Trophoblast cell (in vitro differentiated cells and primary cell): Measurements from ENCODE around the gene DEDD.

Experiments used
- DNase-seq, 2 donors: peaks; one replicate each; pipeline ENCODE4 v3.0.0-alpha.2; 2016
- H2AFZ ChIP-seq: 2 replicates; pipeline ENCODE4 v1.6.1; 2013; ENCODE audit warnings: low read length, moderate library complexity, mild to moderate bottlenecking; ENCODE audit not compliant: insufficient read depth, poor library complexity
- H2AK5ac ChIP-seq: 2 replicates; pipeline ENCODE4 v1.6.1; 2013; ENCODE audit warnings: mild to moderate bottlenecking, low read length
- H2BK120ac ChIP-seq: 2 replicates; pipeline ENCODE4 v1.6.1; 2013; ENCODE audit warnings: low read length, mild to moderate bottlenecking, moderate library complexity; ENCODE audit not compliant: insufficient read depth, poor library complexity
- H2BK12ac ChIP-seq: 2 replicates; pipeline ENCODE4 v1.6.1; 2013; ENCODE audit warnings: mild to moderate bottlenecking, low read length, moderate library complexity
- H2BK5ac ChIP-seq: 2 replicates; pipeline ENCODE4 v1.6.1; 2013; ENCODE audit warnings: low read length, low read depth, moderate library complexity, mild to moderate bottlenecking; ENCODE audit not compliant: poor library complexity
- H3K14ac ChIP-seq: 2 replicates; pipeline ENCODE4 v1.6.1; 2013; ENCODE audit warnings: mild to moderate bottlenecking, low read length
- H3K18ac ChIP-seq: 2 replicates; pipeline ENCODE4 v1.6.1; 2013; ENCODE audit warnings: mild to moderate bottlenecking, low read length
- H3K23ac ChIP-seq: 2 replicates; pipeline ENCODE4 v1.6.1; 2013; ENCODE audit warnings: low read length
- H3K27ac ChIP-seq: 2 replicates; pipeline ENCODE4 v1.5.1; 2013; ENCODE audit warnings: low read depth, mild to moderate bottlenecking, inconsistent platforms, low read length, moderate library complexity
- H3K27me3 ChIP-seq: 2 replicates; pipeline ENCODE4 v1.6.1; 2013; ENCODE audit warnings: inconsistent platforms, mild to moderate bottlenecking, low read length, moderate library complexity; ENCODE audit not compliant: insufficient read depth
- H3K36me3 ChIP-seq, 2 experiments: 1 replicate in 1 of 2; 2 replicates in 1 of 2; pipeline ENCODE4 v1.6.1; 2013; ENCODE audit warnings: low read length in 2 of 2, mild to moderate bottlenecking in 2 of 2, moderate library complexity in 1 of 2; ENCODE audit not compliant: insufficient read depth in 2 of 2, control insufficient read depth in 1 of 2
- H3K4ac ChIP-seq: 2 replicates; pipeline ENCODE4 v1.6.1; 2013; ENCODE audit warnings: low read depth, mild to moderate bottlenecking, low read length, moderate library complexity
- H3K4me1 ChIP-seq, 2 experiments: 1 replicate in 1 of 2; 2 replicates in 1 of 2; pipeline ENCODE4 v1.6.1; 2013; ENCODE audit warnings: low read length in 2 of 2, mild to moderate bottlenecking in 2 of 2, moderate library complexity in 1 of 2; ENCODE audit not compliant: insufficient read depth in 2 of 2, control insufficient read depth in 1 of 2
- H3K4me2 ChIP-seq: 2 replicates; pipeline ENCODE4 v1.6.1; 2013; ENCODE audit warnings: inconsistent platforms, mild to moderate bottlenecking, low read length, moderate library complexity
- H3K4me3 ChIP-seq: 2 replicates; pipeline ENCODE4 v1.5.1; 2013; ENCODE audit warnings: mild to moderate bottlenecking, low read depth, low read length, inconsistent platforms
- H3K79me1 ChIP-seq: one replicate; pipeline ENCODE4 v1.6.1; 2013; ENCODE audit warnings: low read length
- H3K79me2 ChIP-seq: 2 replicates; pipeline ENCODE4 v1.6.1; 2013; ENCODE audit warnings: low read length, mild to moderate bottlenecking; ENCODE audit not compliant: control insufficient read depth, insufficient read depth, poor library complexity
- H3K9ac ChIP-seq: 2 replicates; pipeline ENCODE4 v1.6.1; 2013; ENCODE audit warnings: mild to moderate bottlenecking, low read length
- H3K9me3 ChIP-seq: 2 replicates; pipeline ENCODE4 v1.6.1; 2013; ENCODE audit warnings: low read depth, mild to moderate bottlenecking, control low read depth, inconsistent platforms, low read length; ENCODE audit not compliant: insufficient read depth
- H4K12ac ChIP-seq: 2 replicates; pipeline ENCODE4 v1.6.1; 2013; ENCODE audit warnings: low read depth, mild to moderate bottlenecking, low read length, moderate library complexity
- H4K8ac ChIP-seq: 2 replicates; pipeline ENCODE4 v1.6.1; 2013; ENCODE audit warnings: low read depth, mild to moderate bottlenecking, low read length, moderate library complexity
- H4K91ac ChIP-seq: one replicate; pipeline ENCODE4 v1.6.1; 2013; ENCODE audit warnings: low read depth, mild to moderate bottlenecking, low read length, moderate library complexity
- WGBS: extraction: QIAGEN DNeasy Blood & Tissue Kit; methylation state at CpG from one replicate; pipeline ENCODE4 v1.1.7; 2013; ENCODE audit warnings: missing lambda C conversion rate; ENCODE audit not compliant: insufficient read length, insufficient coverage; ENCODE audit errors: extremely low coverage; 5-methylcytosine and 5-hydroxymethylcytosine counted together

The DEDD gene

DNA sequence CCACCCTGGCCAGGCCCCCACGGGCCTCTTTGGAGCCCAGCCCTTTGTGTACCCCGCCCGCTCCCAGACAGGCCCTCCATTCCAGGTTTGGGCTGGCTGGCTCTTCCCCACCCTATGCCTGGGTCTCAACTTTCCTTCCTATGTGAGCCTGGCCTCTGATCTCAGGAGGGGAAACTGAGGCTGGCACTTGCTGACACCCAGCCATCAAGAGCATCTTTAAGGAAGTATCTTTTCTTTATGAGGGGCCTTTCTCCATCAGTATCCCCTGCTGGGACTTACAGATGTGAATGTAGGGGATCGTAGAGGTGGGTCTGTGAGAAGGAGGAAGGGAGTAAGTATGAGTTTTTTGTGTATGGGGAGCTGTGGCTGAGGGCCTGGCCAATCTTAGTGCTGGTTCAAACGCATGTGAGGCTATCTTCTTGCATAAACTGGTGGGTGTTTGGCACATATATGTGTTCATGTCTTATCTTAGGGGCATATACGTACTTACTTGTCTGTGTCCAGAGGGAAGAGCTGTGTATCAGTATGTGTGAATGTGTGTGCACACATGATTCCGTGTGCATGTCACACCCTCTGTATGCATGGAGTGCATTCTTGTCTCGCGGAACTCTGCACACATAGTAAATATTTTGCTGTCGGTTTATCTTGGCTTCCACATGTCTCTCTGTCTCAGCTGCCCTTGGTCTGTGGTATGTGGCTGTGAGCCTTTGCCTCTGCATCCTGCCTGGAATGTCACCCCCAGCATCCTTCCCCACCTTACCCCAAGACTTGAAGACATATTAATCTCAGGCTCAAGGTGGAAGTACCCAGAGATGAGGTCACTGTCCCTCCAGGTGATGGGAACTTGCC is 48.5 kb downstream of the DEDD start:
- H2BK12ac ChIP-seq = peak overlapping the region; percentile 89
- no peaks in the 10 kb centered on the region for H3K9me3 ChIP-seq
- H3K4me3 ChIP-seq = no peak overlapping the region
- peak overlapping the region; percentile 36 for H4K12ac ChIP-seq
- peak overlapping the region; percentile 99 for H3K27ac ChIP-seq
- peak overlapping the region; percentile 54 for H3K4ac ChIP-seq
- H3K4me1 ChIP-seq = peaks cover 75 to 86% of the 10 kb centered on the region in 2 experiments
- H3K4me2 ChIP-seq = peak overlapping the region; percentile 49
- H2BK5ac ChIP-seq = peak overlapping the region; percentile 99
- H4K8ac ChIP-seq = peak overlapping the region; percentile 67
- peak; percentile 78 to 82 for DNase-seq
- peak overlapping the region; percentile 98 for H2BK120ac ChIP-seq
- H3K36me3 ChIP-seq = no peaks in the 10 kb centered on the region
- H2AFZ ChIP-seq = no peak overlapping the region
- H3K23ac ChIP-seq = no peak overlapping the region
- peak overlapping the region; percentile 82 for H3K14ac ChIP-seq
- peak overlapping the region; percentile 20 for H3K9ac ChIP-seq
- peak overlapping the region; percentile 57 for H2AK5ac ChIP-seq
- H3K18ac ChIP-seq = peak overlapping the region; percentile 87
- peaks cover 26% of the 10 kb centered on the region for H3K79me2 ChIP-seq
- H3K27me3 ChIP-seq = no peaks in the 10 kb centered on the region
- 100% methylated on average over 1 of the region's 10 CpGs for WGBS
- peak overlapping the region; percentile 99 for H4K91ac ChIP-seq
- peaks cover 86% of the 10 kb centered on the region for H3K79me1 ChIP-seq

DNA sequence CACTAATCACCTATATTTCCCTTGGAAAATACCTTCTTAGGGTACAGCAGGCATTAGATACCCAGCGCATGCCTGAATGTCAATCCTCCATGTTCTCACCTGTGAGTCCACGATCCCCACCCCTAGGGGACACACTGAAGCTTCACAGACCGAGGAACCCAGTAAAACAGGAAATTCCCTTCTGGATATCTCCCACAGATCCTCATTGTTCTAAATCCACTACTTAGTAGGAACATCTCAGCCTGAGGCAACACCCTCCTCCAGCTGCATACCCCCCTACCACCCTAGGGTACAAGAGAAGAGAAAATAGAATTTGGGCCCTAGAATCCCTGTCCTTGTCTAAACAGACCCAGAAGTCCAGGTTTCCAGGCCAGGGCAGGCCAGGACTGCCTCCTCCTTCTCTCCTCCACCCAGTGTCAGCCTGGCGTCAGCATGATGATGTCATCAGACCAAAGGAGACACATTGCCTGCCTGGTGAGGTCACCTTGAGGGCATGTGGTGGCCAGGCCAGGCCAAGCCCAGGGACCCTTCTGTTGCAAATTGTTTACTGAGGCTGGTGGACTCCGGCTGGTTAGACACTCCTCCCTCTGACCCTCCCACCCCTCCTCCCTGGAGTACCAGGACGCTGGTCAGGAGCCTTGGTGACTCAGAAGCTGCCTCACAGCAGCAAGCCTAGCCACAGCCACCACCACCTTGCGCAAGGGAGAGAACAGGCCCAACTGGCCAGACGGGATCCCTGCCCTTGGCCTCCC is 49.3 kb downstream of the DEDD start:
- H2AK5ac ChIP-seq = peak overlapping the region; percentile 77
- H2BK5ac ChIP-seq = peak overlapping the region; percentile 96
- H3K27me3 ChIP-seq = no peaks in the 10 kb centered on the region
- peak overlapping the region; percentile 45 for H4K12ac ChIP-seq
- no peaks in the 10 kb centered on the region for H3K9me3 ChIP-seq
- no CpG with 5 or more reads among the region's 8 CpGs for WGBS
- H3K4me3 ChIP-seq = no peak overlapping the region
- H3K14ac ChIP-seq = peak overlapping the region; percentile 59
- H4K91ac ChIP-seq = peak overlapping the region; percentile 99
- H3K23ac ChIP-seq = no peak overlapping the region
- H3K79me1 ChIP-seq = peaks cover 83% of the 10 kb centered on the region
- H3K9ac ChIP-seq = no peak overlapping the region
- H3K18ac ChIP-seq = peak overlapping the region; percentile 36
- no peak overlapping the region for H2AFZ ChIP-seq
- DNase-seq = peak; percentile 99
- peaks cover 25% of the 10 kb centered on the region for H3K79me2 ChIP-seq
- peaks cover 69 to 79% of the 10 kb centered on the region in 2 experiments for H3K4me1 ChIP-seq
- peak overlapping the region; percentile 92 for H2BK12ac ChIP-seq
- H2BK120ac ChIP-seq = peak overlapping the region; percentile 67
- H3K4me2 ChIP-seq = peak overlapping the region; percentile 49
- peak overlapping the region; percentile 99 for H3K27ac ChIP-seq
- peak overlapping the region; percentile 18 for H3K4ac ChIP-seq
- H4K8ac ChIP-seq = peak overlapping the region; percentile 28
- H3K36me3 ChIP-seq = no peaks in the 10 kb centered on the region

- no peak overlapping the region for H3K23ac ChIP-seq
- DNase-seq = peak; percentile 95 to 96
- peak overlapping the region; percentile 67 for H2BK120ac ChIP-seq
- H4K8ac ChIP-seq = peak overlapping the region; percentile 28
- H3K9me3 ChIP-seq = peaks cover under 1% of the 10 kb centered on the region
- H3K4ac ChIP-seq = peak overlapping the region; percentile 18
- H2AK5ac ChIP-seq = peak overlapping the region; percentile 77
- peak overlapping the region; percentile 92 for H2BK12ac ChIP-seq
- peaks cover 78% of the 10 kb centered on the region for H3K79me1 ChIP-seq
- peak overlapping the region; percentile 37 for H4K12ac ChIP-seq
- H3K9ac ChIP-seq = no peak overlapping the region
- H3K79me2 ChIP-seq = peaks cover 24% of the 10 kb centered on the region
- peak overlapping the region; percentile 59 for H3K14ac ChIP-seq
- H3K4me1 ChIP-seq = peaks cover 68 to 78% of the 10 kb centered on the region in 2 experiments
- whole genome bisulfite sequencing = no CpG with 5 or more reads among the region's 2 CpGs
- peak overlapping the region; percentile 96 for H2BK5ac ChIP-seq
- H3K27ac ChIP-seq = peak overlapping the region; percentile 99
- H3K4me2 ChIP-seq = peak overlapping the region; percentile 31
- H3K4me3 ChIP-seq = no peak overlapping the region
- peak overlapping the region; percentile 97 for H4K91ac ChIP-seq
- H3K18ac ChIP-seq = peak overlapping the region; percentile 89
- H2AFZ ChIP-seq = no peak overlapping the region
- H3K27me3 ChIP-seq = no peaks in the 10 kb centered on the region
- H3K36me3 ChIP-seq = peaks cover 1% of the 10 kb centered on the region in 2 experiments
Measured at GRCh38 chr1:161082483-161082882, 50.0 kb downstream of the DEDD start.

GRCh38 chr1:161081519-161081918 is 50.9 kb downstream of the DEDD start:
- peak; percentile 55 to 68 for DNase-seq
- Histone ChIP-seq H2BK5ac (peak overlapping the region; percentile 81), H3K9ac (no peak overlapping the region), H3K27me3 (no peaks in the 10 kb centered on the region), H3K4ac (peak overlapping the region; percentile 66), H2BK120ac (peak overlapping the region; percentile 67), H4K12ac (peak overlapping the region; percentile 24), H3K4me3 (no peak overlapping the region), H4K8ac (peak overlapping the region; percentile 33), H3K18ac (peak overlapping the region; percentile 83), H2AFZ (no peak overlapping the region), H3K23ac (no peak overlapping the region), H2AK5ac (peak overlapping the region; percentile 98), H4K91ac (peak overlapping the region; percentile 97), H2BK12ac (peak overlapping the region; percentile 94), H3K4me1 (peaks cover 60 to 69% of the 10 kb centered on the region in 2 experiments), H3K14ac (peak overlapping the region; percentile 91), H3K27ac (peak overlapping the region; percentile 81), H3K36me3 (peaks cover 5% of the 10 kb centered on the region in 2 experiments), H3K79me2 (peaks cover 18% of the 10 kb centered on the region), H3K4me2 (no peak overlapping the region), H3K79me1 (peaks cover 70% of the 10 kb centered on the region), H3K9me3 (peaks cover 2% of the 10 kb centered on the region)
- no CpG with 5 or more reads among the region's 5 CpGs for WGBS
